Activated naive CD8-positive, alpha-beta T cell treated with anti-CD3 and anti-CD28 coated beads, Interleukin-2, amount 50 U/mL, for 16 hours (primary cell): ENCODE measurements around the gene VGF.

ENCODE experiments used
- DNase-seq: peaks from one replicate; pipeline ENCODE4 v3.0.0-alpha.2; 2020; ENCODE audit warnings: low read depth, low spot score

Gene VGF

DNA sequence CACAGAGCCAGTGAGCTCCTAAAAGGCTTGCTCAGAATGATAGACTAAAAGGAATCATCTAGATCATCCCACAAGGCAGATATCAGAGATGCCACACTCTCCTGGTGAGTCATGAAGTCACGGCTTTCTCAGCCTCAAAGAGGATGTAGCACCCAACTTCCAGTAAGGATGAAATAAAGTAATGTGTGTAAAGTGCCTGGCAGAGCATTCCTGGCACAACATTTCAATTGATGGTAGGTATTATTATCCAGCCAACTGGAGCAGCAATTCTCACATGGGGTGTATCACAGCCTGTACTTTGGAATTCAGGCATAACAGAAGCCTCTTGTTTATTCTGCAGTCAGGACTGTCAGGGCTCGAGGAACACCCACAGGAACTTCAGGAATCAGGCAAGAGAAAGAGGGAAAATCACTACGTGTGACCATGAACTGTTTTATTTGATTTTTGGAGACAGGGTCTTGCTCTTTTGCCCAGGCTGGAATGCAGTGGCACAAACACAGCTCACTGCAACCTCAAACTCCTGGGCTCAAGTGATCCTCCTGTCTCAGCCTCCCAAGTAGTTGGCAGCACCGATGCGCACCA lies 20.0 kb upstream of the VGF start:
- no peak for DNase-seq

GRCh38 chr7:101180130-101180755 lies 14.9 kb upstream of the VGF start, which contains the start of gene NAT16:
TSS of gene NAT16 (minus strand) at chr7:101180293. CDS start at chr7:101174807, 5,486 bp downstream.
- DNase-seq, result no peak

GRCh38 chr7:101179713-101180112 lies 14.3 kb upstream of the VGF start:
- DNase-seq, result no peak

DNA sequence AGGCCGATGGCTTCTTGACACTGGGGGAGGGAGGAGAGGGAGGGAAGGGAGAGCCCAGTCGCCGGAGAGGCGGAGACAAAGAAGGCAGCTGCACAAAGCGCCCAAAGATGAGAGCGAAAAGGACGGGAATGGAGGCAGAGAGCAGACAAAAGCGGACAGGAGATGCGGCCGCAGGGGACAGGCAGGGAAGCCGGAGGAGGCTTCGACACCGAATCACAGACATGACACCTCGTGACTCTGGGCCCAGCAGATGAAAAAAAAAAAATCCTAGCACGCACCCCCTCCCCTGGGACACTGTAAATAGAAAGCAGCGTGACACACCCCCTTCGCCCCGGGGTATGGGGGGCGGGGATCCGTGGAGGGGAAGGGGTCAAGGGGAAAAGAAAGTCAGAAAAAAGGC lies 13.7 kb upstream of the VGF start:
- no peak for DNase-seq

GRCh38 chr7:101177644-101178043 lies 12.3 kb upstream of the VGF start:
- no peak for DNase-seq

- no peak for DNase-seq
Observed at GRCh38 chr7:101175664-101176063, 10.3 kb upstream of the VGF start.

DNA sequence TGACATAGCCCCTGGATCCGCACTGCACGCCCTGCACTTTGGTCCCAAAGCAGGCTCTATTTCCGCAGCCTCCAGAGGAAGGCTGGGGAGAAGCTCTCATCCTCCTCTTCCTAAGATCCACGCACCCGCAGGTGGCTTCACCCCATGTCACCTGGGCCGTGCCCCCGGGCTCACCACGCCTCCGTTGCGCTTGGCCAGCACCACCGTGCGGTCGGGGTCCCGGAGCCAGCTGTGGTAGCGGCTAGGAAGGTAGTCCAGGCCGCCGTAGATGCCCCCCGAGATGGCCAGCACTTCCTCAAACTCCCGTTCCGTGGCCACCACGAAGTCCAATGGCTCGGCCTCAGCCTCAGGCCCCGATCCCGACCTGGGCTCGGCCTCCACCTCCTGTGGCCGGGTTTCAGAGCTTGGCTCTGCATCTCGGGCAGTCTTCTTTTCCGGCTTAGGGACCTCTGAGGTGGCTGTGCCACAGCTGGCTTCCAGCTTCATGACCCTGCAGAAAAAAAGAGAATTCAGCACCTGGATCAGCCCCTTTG lies 9.0 kb upstream of the VGF start:
- DNase-seq, result no peak

- DNase-seq, result peak; percentile 32
Observed at GRCh38 chr7:101173752-101174244, 8.4 kb upstream of the VGF start.

DNA sequence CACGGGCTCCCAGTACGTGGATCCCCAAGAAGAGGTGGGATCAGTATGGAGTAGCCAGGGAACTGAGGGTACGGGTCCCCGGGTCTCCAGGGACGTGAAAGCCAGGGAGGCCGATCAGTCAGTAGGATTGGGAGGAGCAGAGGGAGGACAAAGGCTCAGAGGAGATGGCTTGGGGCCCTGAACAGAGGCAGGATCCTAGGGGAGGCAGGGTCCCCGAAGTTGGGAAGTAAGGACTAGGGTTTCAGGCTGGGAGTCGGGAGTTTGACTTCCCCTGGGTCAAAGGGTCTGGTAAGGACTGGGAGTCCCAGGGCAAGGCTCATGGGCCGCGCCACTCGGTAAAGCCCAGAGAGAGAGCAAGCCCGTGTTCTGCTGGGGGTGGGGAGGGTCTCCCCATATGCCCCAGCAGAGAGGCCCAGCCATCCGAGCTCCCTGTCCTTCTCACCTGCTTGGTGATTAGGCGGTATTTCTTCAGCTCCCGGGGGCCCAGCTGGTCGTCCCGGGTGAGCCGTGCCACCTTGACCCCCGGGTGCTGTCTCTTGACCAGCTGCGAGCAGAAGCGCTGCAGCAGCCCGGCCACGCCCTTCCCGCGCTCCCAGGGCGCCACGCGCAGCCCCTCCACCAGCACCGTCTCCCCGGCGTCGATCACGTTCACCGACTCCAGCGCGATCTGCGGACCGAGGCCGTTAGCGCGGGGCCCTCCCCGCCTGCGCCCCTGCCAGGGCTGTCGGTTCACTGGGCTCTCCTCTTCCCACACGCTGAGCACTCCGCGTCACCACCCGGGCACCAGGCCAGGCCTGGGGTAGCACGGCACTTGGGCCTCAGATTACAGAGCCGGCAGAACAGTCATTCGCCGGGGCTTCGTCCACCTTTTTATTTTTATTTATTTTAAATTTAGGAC lies 7.7 kb upstream of the VGF start:
- DNase-seq, result no peak

DNA sequence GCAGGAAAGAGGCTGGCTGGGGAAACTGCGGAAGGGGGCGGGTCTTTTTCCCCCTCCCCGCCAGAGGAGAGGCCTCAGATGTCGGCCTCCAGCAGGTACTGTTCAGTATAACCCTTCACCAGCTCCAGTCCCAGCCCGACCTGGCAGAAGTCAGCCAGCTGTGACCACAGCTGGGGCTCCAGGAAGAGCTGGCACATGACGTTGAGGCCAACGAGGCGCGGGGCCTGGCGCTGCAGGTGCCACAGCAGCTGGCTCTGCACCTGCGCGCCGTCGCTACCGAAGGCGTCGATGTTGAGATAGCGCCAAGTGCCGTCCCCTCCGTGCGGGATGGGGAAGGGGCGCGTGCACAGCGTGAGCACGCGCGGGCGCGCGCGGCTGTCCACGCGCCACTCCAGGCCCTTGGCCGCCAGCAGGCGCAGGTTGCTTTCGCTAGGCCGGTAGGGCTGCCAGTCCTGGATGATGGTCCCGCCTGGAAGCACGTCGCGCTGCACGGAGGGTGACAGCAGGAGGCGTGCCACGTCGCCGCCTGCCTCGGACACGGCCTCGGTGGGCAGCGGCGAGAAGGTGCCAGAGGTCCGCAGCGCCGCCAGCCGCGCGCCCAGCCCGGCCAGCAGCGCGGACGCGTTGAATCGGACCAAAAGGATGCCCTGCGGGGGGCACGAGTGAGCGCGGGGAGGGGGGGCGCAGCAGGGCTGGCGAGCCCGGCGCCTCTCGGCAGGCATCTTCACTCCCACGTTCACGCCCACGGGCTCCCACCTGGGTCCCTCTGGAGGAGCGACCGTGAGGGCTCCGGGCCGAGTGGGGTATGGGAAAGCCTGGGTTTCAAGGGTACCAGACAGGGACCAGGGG lies 6.9 kb upstream of the VGF start:
- no peak for DNase-seq

- DNase-seq, result no peak
Observed at GRCh38 chr7:101171442-101171837, 6.1 kb upstream of the VGF start.

GRCh38 chr7:101170617-101171441 lies 5.5 kb upstream of the VGF start:
- no peak for DNase-seq

GRCh38 chr7:101169838-101170551 lies 4.6 kb upstream of the VGF start:
- peak; percentile 42 for DNase-seq

GRCh38 chr7:101169110-101169837 lies 3.9 kb upstream of the VGF start:
- DNase-seq, result no peak

DNA sequence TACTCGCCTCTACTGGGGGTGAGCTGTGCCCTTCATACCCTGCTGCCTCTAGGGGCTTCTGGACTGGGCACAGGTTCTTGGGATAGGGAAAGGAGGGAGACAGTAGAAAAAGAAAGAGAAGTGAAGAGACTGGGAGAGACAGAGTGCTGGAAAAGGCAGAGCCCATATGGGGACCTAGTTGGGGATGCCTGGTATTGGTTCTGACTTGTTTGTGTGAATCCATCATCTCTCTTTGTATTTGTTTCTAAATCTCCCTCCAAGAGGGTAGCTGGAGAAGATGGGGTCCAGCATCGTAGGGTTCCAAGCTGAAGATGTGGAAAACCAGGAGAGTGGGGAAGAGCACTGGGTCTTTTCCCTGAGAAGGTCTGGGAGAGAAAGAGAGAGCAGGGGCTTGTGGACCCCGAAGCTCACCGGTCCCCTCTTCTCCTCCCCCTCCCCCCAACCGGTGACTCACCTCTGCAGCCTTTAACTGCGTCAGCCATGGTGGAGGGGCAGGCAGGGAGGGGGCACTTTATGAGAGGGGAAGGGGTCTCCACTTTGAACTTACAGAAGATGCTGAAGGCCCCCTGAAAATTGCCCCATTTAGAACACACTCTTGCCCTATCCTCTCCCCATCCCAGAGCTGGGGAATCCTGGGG lies 3.2 kb upstream of the VGF start:
- no peak for DNase-seq

DNA sequence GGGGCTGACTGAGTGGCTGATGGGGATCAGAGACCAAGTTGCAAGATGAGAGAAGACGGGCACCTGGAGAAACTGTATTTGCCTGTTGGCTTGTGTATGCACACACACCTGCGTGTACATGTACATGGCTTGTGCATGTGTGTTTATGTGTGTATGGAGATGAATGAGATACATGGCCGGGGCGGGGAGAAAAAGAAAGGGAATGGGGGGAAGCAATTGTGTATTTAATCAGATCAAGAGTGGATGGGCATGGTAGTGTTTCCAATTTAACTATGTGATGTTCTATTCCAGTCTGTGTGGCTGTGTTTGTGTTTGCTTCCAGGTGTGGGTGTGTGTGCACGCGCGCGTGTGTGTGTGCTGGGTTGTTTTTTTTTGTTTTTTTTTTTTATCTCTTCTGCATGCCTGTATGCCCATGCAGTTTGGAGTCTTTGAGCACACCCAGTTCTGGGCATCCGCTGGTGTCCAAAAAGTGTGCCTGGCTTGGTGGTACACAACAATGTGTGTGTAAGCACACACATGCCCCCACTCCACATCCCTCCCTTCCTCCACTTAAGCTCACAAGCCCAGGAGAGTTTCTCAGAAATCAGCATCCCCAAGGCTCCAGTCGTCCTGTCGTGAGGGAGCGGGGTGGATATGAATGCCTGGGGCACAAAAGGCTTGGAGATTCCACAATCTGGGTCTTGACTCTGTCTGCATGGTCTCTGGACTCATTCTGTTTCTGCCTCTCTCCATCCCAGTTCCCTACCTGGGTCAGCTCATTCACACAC lies 2.5 kb upstream of the VGF start:
- DNase-seq, result no peak

GRCh38 chr7:101166909-101167644 lies 1.7 kb upstream of the VGF start:
- DNase-seq, result no peak
